Ishikawa (cell line): ENCODE results near the gene SH3TC2.

ENCODE experiments used
- CEBPB ChIP-seq: IDR thresholded peaks from 2 replicates; pipeline ENCODE4 v1.6.1; 2012
- CREB1 ChIP-seq: IDR thresholded peaks from 2 replicates; pipeline ENCODE4 v1.6.1; 2012; ENCODE audit warnings: low read depth
- EGR1 ChIP-seq: IDR thresholded peaks from 2 replicates; pipeline ENCODE4 v1.6.1; 2012
- EP300 ChIP-seq: IDR thresholded peaks from 2 replicates; pipeline ENCODE4 v1.6.1; 2012; ENCODE audit warnings: borderline replicate concordance
- FOXM1 ChIP-seq: IDR thresholded peaks from 2 replicates; pipeline ENCODE4 v1.6.1; 2012; ENCODE audit warnings: low read depth, borderline replicate concordance
- MAX ChIP-seq: IDR thresholded peaks from 2 replicates; pipeline ENCODE4 v1.6.1; 2012
- NFIC ChIP-seq: IDR thresholded peaks from 2 replicates; pipeline ENCODE4 v1.6.1; 2012
- RAD21 ChIP-seq: IDR thresholded peaks from 2 replicates; pipeline ENCODE4 v1.6.1; 2012; ENCODE audit warnings: low read depth
- REST ChIP-seq: IDR thresholded peaks from 2 replicates; pipeline ENCODE4 v1.6.1; 2012; ENCODE audit warnings: low read depth, mild to moderate bottlenecking
- TAF1 ChIP-seq: IDR thresholded peaks from 2 replicates; pipeline ENCODE4 v1.6.1; 2012; ENCODE audit warnings: low read depth, mild to moderate bottlenecking
- TCF12 ChIP-seq: IDR thresholded peaks from 2 replicates; pipeline ENCODE4 v1.6.1; 2012; ENCODE audit warnings: low read depth
- TEAD4 ChIP-seq: IDR thresholded peaks from 2 replicates; pipeline ENCODE4 v1.6.1; 2012
- USF1 ChIP-seq: IDR thresholded peaks from 2 replicates; pipeline ENCODE4 v1.6.1; 2012
- YY1 ChIP-seq: IDR thresholded peaks from 2 replicates; pipeline ENCODE4 v1.6.1; 2012; ENCODE audit warnings: low read depth
- ZBTB7A ChIP-seq: IDR thresholded peaks from 2 replicates; pipeline ENCODE4 v1.6.1; 2012; ENCODE audit warnings: low read depth

SH3TC2 gene

GRCh38 chr5:149072376-149072775 is 9.5 kb upstream of the SH3TC2 start:
- TF ChIP-seq RAD21 (no peak), YY1 (no peak), MAX (no peak), CEBPB (no peak), ZBTB7A (no peak), USF1 (no peak), TCF12 (no peak), EP300 (no peak), TEAD4 (no peak), TAF1 (no peak), REST (no peak), FOXM1 (no peak), EGR1 (no peak), NFIC (no peak), CREB1 (no peak)

GRCh38 chr5:149071756-149072155 is 8.9 kb upstream of the SH3TC2 start:
- TF ChIP-seq YY1, result no peak
- no peak for TF ChIP-seq TAF1
- no peak for TF ChIP-seq EGR1
- TF ChIP-seq MAX, result no peak
- no peak for TF ChIP-seq REST
- TF ChIP-seq ZBTB7A, result no peak
- TF ChIP-seq RAD21, result no peak
- no peak for TF ChIP-seq USF1

GRCh38 chr5:149071216-149071615 is 8.4 kb upstream of the SH3TC2 start:
- TF ChIP-seq EP300, result no peak
- no peak for TF ChIP-seq EGR1
- no peak for TF ChIP-seq RAD21
- no peak for TF ChIP-seq CREB1
- no peak for TF ChIP-seq FOXM1

GRCh38 chr5:149069711-149070110 is 6.8 kb upstream of the SH3TC2 start:
- no peak for TF ChIP-seq ZBTB7A
- no peak for TF ChIP-seq YY1
- TF ChIP-seq MAX, result no peak
- TF ChIP-seq REST, result no peak
- no peak for TF ChIP-seq CREB1
- TF ChIP-seq EP300, result no peak
- no peak for TF ChIP-seq RAD21
- no peak for TF ChIP-seq TCF12
- no peak for TF ChIP-seq EGR1
- no peak for TF ChIP-seq USF1
